Fibroblast of mammary gland (primary cell): ENCODE data around the gene ANKRD30A.
"Not testable (repeated sequence)": the region's sequence is repeated elsewhere in the genome, so short reads cannot be mapped to it uniquely, and the experiment has no call there.

ENCODE experiments used
- DNase-seq: peaks from one replicate; pipeline ENCODE4 v3.0.0-alpha.2; 2010; ENCODE audit warnings: low read depth
- H3K4me3 ChIP-seq: 2 replicates; pipeline ENCODE4 v1.5.1; 2011; ENCODE audit warnings: low read depth, mild to moderate bottlenecking, low read length, moderate library complexity; ENCODE audit not compliant: control insufficient read depth
- CTCF ChIP-seq: conservative IDR thresholded peaks from 2 replicates; pipeline ENCODE4 v1.5.1; 2011; ENCODE audit warnings: low read depth, low read length, inconsistent platforms; ENCODE audit not compliant: control insufficient read depth, insufficient read depth

The ANKRD30A gene

GRCh38 chr10:37226524-37226923 is 101.1 kb downstream of the ANKRD30A start:
- H3K4me3 ChIP-seq: no peak overlapping the region

GRCh38 chr10:37234692-37235091 is 109.3 kb downstream of the ANKRD30A start:
- no peak for TF ChIP-seq CTCF

More at GRCh38 chr10:37226524-37226923, 101.1 kb downstream of the ANKRD30A start:
- TF ChIP-seq CTCF: no peak
- no peak for DNase-seq

DNA sequence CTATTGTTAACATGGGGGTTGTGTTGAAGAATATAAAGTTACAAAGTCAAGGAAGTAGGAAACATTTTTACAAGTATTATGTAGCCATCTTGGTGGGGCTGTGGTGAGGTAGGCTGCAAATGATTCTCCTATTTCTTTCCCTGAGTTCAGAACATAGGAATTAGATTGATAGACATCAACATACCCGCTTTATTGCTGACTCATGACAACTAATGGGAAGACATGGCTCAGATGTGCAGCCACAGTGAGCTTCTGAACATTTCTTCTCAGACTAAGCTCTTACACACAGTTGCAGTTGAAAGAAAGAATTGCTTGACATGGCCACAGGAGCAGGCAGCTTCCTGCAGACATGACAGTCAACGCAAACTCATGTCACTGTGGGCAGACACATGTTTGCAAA is 110.7 kb downstream of the ANKRD30A start:
- no peak for DNase-seq
- TF ChIP-seq CTCF: no peak
- no peak overlapping the region for H3K4me3 ChIP-seq

More at GRCh38 chr10:37234692-37235091, 109.3 kb downstream of the ANKRD30A start:
- DNase-seq: no peak
- H3K4me3 ChIP-seq: no peak overlapping the region

DNA sequence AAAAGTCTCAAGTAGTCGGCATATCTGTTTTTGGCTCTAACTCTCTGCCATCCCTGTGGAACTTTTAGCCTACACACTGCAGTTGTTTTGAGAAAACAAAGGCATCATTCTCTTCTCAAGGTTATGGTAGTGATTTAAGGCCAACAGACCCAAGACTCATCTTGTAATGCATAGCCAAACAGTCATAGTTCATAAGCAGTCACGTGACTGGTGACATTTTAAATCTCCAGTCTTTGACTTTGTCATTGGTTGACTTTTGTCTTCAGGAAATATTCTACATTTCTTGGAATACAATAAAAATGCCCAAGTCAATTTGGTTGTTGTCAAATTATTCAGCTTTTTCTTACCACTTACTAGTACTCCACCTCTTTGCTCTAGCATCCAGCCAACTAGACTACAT is 114.8 kb downstream of the ANKRD30A start:
- no peak for TF ChIP-seq CTCF
- DNase-seq: no peak
- no peak overlapping the region for H3K4me3 ChIP-seq

DNA sequence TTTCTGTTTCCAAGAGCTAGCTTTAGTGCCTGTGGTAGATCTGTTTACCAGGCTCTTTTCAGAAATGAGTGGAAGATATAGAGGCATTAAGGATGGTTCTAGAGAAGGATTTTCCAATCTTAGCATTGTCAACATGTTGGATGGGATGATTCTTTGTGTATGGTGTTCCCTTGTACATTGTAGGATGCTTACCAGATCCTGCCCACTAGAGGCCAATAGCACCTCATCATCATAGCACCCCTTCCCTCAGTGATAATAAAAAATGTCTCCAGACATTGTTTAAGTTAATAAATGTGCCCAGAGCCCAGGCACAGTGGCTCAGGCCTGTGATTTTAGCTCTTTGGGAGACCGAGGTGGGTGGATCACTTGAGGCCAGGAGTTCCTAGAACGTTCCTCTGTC is 121.2 kb downstream of the ANKRD30A start:
- TF ChIP-seq CTCF: no peak
- no peak overlapping the region for H3K4me3 ChIP-seq
- no peak for DNase-seq

- not testable (repeated sequence) for H3K4me3 ChIP-seq, DNase-seq
Observed at GRCh38 chr10:37255837-37256236, 130.4 kb downstream of the ANKRD30A start.

DNA sequence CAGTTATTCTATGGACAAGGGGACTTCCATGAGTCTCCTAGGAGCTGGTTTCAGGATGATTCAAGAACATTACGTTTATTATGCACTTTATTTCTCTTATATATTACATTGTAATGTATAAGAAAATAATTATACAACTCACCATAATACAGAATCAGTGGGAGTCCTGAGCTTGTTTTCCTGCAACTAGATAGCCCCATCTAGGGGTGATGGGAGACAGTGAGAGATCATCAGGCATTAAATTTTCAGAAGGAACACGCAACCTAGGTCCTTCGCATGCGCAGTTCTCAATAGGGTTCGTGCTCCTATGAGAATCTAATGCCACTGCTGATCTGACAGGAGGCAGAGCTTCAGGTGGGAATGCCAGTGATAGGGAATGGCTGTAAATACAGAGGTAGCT is 137.9 kb downstream of the ANKRD30A start:
- H3K4me3 ChIP-seq: no peak overlapping the region
- no peak for TF ChIP-seq CTCF
- DNase-seq: no peak
